HCT116 (cell line): ENCODE results near the gene FAM53A. TPM values are rescaled to one million over a fixed set of nuclear protein-coding genes. Genes with fewer than 3 reads are reported as not detected.

Experiments
- ATAC-seq: fragments of 200-7000 bp; cut with Tn5 transposase; 2 replicates; pipeline ENCODE4 v1.9.1; 2020; ENCODE audit warnings: mild to moderate bottlenecking, moderate library complexity
- BruUV-seq: library from RNA; stranded (reverse); fragments of 400-500 nt; replicated peaks from 2 replicates; lab custom pipeline; 2021; lab: Mats Ljungman, UMichigan
- CTCF ChIA-PET: fragments of 300-600 bp; sonication (Branson Sonifier 250); formaldehyde crosslinking; loops from one replicate; lab custom pipeline; 2021; ENCODE audit warnings: antibody characterized with exemption; lab: Charles Lee
- POLR2A ChIA-PET: fragments of 300-600, 350-600 bp; sonication (Branson Sonifier 250); formaldehyde crosslinking; loops from one replicate; lab custom pipeline; 2021; ENCODE audit warnings: antibody characterized with exemption; lab: Charles Lee
- RAD21 ChIA-PET, 2 experiments: fragments of 300-600 bp; sonication (Branson Sonifier 250); formaldehyde crosslinking; loops; one replicate each; lab custom pipeline; 2023; ENCODE audit warnings: low total read pairs in 2 of 2; ENCODE audit not compliant: uncharacterized antibody in 2 of 2, unreplicated experiment in 2 of 2, low non-redundant PET in 1 of 2; lab: Charles Lee
- DNase-seq: peaks from one replicate; pipeline ENCODE4 v3.0.0-alpha.2; 2010; ENCODE audit warnings: low read depth, low spot score
- H2AFZ ChIP-seq: fragments of 200-600 bp; shearing (Covaris generic), sonication (generic); 2 replicates; pipeline ENCODE4 v1.6.1; 2017; ENCODE audit warnings: low read depth, mixed run types, mixed read lengths, antibody characterized with exemption, low read length; ENCODE audit not compliant: poor library complexity, severe bottlenecking
- H3K27ac ChIP-seq: 2 replicates; pipeline ENCODE4 v1.5.1; 2012; ENCODE audit warnings: low read depth, low read length
- H3K27me3 ChIP-seq: fragments of 200-600 bp; sonication (generic); 2 replicates; pipeline ENCODE4 v1.6.1; 2016; ENCODE audit warnings: mixed run types, low read length, mixed read lengths; ENCODE audit not compliant: insufficient read depth
- H3K36me3 ChIP-seq, 2 experiments: fragments of 200-500 bp in 1 of 2; fragments of 200-600 bp in 1 of 2; sonication (Bioruptor generic) in 1 of 2; sonication (generic) in 1 of 2; 2 replicates each; pipeline versions ENCODE4 v1.5.1 to v1.6.1; 2014 to 2016; ENCODE audit warnings: low read length in 2 of 2, inconsistent platforms in 1 of 2, mixed read lengths in 1 of 2, mixed run types in 1 of 2; ENCODE audit not compliant: insufficient read depth in 2 of 2, control insufficient read depth in 1 of 2
- H3K4me1 ChIP-seq, 2 experiments: fragments of 200-600 bp in 1 of 2; sonication (generic) in 1 of 2; 2 replicates each; pipeline versions ENCODE4 v1.5.1 to v1.6.1; 2012 to 2017; ENCODE audit warnings: low read length in 2 of 2, inconsistent platforms in 1 of 2, mild to moderate bottlenecking in 1 of 2, mixed read lengths in 1 of 2, mixed run types in 1 of 2, moderate library complexity in 1 of 2; ENCODE audit not compliant: insufficient read depth in 2 of 2, control insufficient read depth in 1 of 2
- H3K4me2 ChIP-seq: fragments of 200-600 bp; sonication (generic); 2 replicates; pipeline ENCODE4 v1.6.1; 2017; ENCODE audit warnings: mixed run types, low read length, mixed read lengths
- H3K4me3 ChIP-seq, 2 experiments: fragments of 200-600 bp in 1 of 2; sonication (generic) in 1 of 2; replicated peaks in 1 of 2; 2 replicates each; pipeline ENCODE4 v1.5.1; 2011 to 2016; ENCODE audit warnings: low read length in 2 of 2, control low read depth in 1 of 2, low read depth in 1 of 2, mild to moderate bottlenecking in 1 of 2, mixed read lengths in 1 of 2, mixed run types in 1 of 2
- H3K79me2 ChIP-seq: fragments of 200-600 bp; sonication (generic); 2 replicates; pipeline ENCODE4 v1.6.1; 2017; ENCODE audit warnings: mild to moderate bottlenecking, mixed run types, low read length, moderate library complexity, mixed read lengths; ENCODE audit not compliant: insufficient read depth
- H3K9ac ChIP-seq: fragments of 200-600 bp; sonication (generic); 2 replicates; pipeline ENCODE4 v1.6.1; 2016; ENCODE audit warnings: low read length, mixed read lengths
- H3K9me2 ChIP-seq: fragments of 200-600 bp; sonication (generic), shearing (Covaris generic); 2 replicates; pipeline ENCODE4 v1.6.1; 2017; ENCODE audit warnings: mixed run types, mild to moderate bottlenecking, moderate library complexity; ENCODE audit not compliant: insufficient read depth
- H3K9me3 ChIP-seq, 2 experiments: fragments of 200-500 bp in 1 of 2; fragments of 200-600 bp in 1 of 2; sonication (Bioruptor generic) in 1 of 2; sonication (generic) in 1 of 2; 2 replicates each; pipeline ENCODE4 v1.6.1; 2014 to 2017; ENCODE audit warnings: low read length in 2 of 2, mixed read lengths in 2 of 2, inconsistent platforms in 1 of 2, low read depth in 1 of 2, mild to moderate bottlenecking in 1 of 2, mixed run types in 1 of 2, moderate library complexity in 1 of 2; ENCODE audit not compliant: control insufficient read depth in 1 of 2, insufficient read depth in 1 of 2
- H4K20me1 ChIP-seq: fragments of 200-600 bp; sonication (generic), shearing (Covaris generic); 2 replicates; pipeline ENCODE4 v1.6.1; 2017; ENCODE audit warnings: mixed run types, mild to moderate bottlenecking, moderate library complexity; ENCODE audit not compliant: insufficient read depth
- CBX3 ChIP-seq: IDR thresholded peaks from 2 replicates; pipeline ENCODE4 v1.6.1; 2012; ENCODE audit warnings: low read depth
- CEBPB ChIP-seq: IDR thresholded peaks from 2 replicates; pipeline ENCODE4 v1.6.1; 2012; ENCODE audit warnings: low read depth
- EZH2phosphoT487 ChIP-seq: fragments of 200-600 bp; IDR thresholded peaks from 2 replicates; pipeline ENCODE4 v1.6.1; 2018; ENCODE audit warnings: antibody characterized with exemption, borderline replicate concordance
- JUND ChIP-seq: IDR thresholded peaks from 2 replicates; pipeline ENCODE4 v1.6.1; 2012
- SIN3A ChIP-seq: IDR thresholded peaks from 2 replicates; pipeline ENCODE4 v1.6.1; 2012; ENCODE audit warnings: low read depth
- SP1 ChIP-seq: IDR thresholded peaks from 2 replicates; pipeline ENCODE4 v1.6.1; 2012; ENCODE audit warnings: low read depth
- YY1 ChIP-seq: IDR thresholded peaks from 2 replicates; pipeline ENCODE4 v1.6.1; 2011; ENCODE audit warnings: low read length, low read depth, moderate library complexity, mild to moderate bottlenecking; ENCODE audit not compliant: insufficient replicate concordance; ENCODE audit errors: extremely low read depth
- ZNF274 ChIP-seq: fragments of 200-500 bp; sonication (Bioruptor generic); IDR thresholded peaks from 2 replicates; pipeline ENCODE4 v1.6.1; 2014; ENCODE audit warnings: mild to moderate bottlenecking, low read depth, low read length, inconsistent platforms
- intact Hi-C: fragments of 100-400 bp; cut with micrococcal nuclease; formaldehyde crosslinking; loops from 2 replicates; pipeline ENCODE4 v1.10.0; 2022
- total RNA-seq: library from RNA; stranded (reverse); gene quantifications from one replicate; pipeline ENCODE4 v1.2.1, GENCODE V29; 2021; ENCODE audit not compliant: unreplicated experiment
- TF ChIP-seq, protein P1 (sequence below): IDR thresholded peaks from 2 replicates; pipeline ENCODE4 v1.6.1; 2012; ENCODE audit warnings: low read depth
- TF ChIP-seq, protein P2 (sequence below): IDR thresholded peaks from 2 replicates; pipeline ENCODE4 v1.6.1; 2012
- TF ChIP-seq, protein P3 (sequence below): IDR thresholded peaks from 2 replicates; pipeline ENCODE4 v1.6.1; 2012
- TF ChIP-seq, protein P4 (sequence below): IDR thresholded peaks from 2 replicates; pipeline ENCODE4 v1.6.1; 2011; ENCODE audit warnings: mild to moderate bottlenecking, low read length, moderate library complexity; ENCODE audit not compliant: insufficient replicate concordance; ENCODE audit errors: extremely low read depth

The FAM53A gene
- total RNA-seq, 1 experiment from 2014 or later, result 1.1 TPM

DNA sequence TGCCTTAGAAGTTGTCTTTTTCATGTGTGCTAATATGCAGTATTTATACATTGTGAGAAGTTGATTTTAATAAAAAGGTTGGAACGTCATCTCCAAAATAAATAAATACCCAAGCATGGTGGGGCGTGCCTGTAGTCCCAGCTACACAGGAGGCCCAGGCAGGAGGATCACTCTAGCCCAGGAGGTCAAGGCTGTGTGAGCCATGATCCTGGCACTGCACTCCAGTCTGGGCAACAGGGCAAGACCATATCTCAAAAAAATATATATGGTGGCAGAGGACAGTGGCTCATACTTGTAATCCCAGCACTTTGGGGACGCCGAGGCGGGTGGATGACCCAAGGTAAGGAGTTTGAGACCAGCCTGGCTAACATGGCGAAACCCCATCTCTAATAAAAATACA lies 21.6 kb upstream of the FAM53A start:
- Histone ChIP-seq H3K4me3 (no peak overlapping the region), H3K4me2 (no peak overlapping the region), H3K9me3 (no peaks in the 10 kb centered on the region), H3K9ac (no peak overlapping the region), H3K9me2 (no peaks in the 10 kb centered on the region), H3K27ac (no peak overlapping the region), H3K36me3 (peaks cover 27 to 64% of the 10 kb centered on the region in 2 experiments), H3K27me3 (no peaks in the 10 kb centered on the region), H4K20me1 (peaks cover 42% of the 10 kb centered on the region; the same call in 1 of the 2 replicates), H2AFZ (no peak overlapping the region), H3K79me2 (peaks cover 97% of the 10 kb centered on the region), H3K4me1 (peaks cover 5 to 14% of the 10 kb centered on the region in 2 experiments; a peak in 3 of 4 replicates)
- TF ChIP-seq, protein P1, sequence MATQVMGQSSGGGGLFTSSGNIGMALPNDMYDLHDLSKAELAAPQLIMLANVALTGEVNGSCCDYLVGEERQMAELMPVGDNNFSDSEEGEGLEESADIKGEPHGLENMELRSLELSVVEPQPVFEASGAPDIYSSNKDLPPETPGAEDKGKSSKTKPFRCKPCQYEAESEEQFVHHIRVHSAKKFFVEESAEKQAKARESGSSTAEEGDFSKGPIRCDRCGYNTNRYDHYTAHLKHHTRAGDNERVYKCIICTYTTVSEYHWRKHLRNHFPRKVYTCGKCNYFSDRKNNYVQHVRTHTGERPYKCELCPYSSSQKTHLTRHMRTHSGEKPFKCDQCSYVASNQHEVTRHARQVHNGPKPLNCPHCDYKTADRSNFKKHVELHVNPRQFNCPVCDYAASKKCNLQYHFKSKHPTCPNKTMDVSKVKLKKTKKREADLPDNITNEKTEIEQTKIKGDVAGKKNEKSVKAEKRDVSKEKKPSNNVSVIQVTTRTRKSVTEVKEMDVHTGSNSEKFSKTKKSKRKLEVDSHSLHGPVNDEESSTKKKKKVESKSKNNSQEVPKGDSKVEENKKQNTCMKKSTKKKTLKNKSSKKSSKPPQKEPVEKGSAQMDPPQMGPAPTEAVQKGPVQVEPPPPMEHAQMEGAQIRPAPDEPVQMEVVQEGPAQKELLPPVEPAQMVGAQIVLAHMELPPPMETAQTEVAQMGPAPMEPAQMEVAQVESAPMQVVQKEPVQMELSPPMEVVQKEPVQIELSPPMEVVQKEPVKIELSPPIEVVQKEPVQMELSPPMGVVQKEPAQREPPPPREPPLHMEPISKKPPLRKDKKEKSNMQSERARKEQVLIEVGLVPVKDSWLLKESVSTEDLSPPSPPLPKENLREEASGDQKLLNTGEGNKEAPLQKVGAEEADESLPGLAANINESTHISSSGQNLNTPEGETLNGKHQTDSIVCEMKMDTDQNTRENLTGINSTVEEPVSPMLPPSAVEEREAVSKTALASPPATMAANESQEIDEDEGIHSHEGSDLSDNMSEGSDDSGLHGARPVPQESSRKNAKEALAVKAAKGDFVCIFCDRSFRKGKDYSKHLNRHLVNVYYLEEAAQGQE, result no peak
- TF ChIP-seq CBX3 (no peak), ZNF274 (no peak), CEBPB (no peak), EZH2phosphoT487 (no peak), SIN3A (no peak), YY1 (no peak), SP1 (no peak), JUND (no peak)
- TF ChIP-seq, protein P2, sequence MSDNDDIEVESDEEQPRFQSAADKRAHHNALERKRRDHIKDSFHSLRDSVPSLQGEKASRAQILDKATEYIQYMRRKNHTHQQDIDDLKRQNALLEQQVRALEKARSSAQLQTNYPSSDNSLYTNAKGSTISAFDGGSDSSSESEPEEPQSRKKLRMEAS, result no peak
- TF ChIP-seq, protein P3, sequence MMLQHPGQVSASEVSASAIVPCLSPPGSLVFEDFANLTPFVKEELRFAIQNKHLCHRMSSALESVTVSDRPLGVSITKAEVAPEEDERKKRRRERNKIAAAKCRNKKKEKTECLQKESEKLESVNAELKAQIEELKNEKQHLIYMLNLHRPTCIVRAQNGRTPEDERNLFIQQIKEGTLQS, result no peak
- TF ChIP-seq, protein P4, sequence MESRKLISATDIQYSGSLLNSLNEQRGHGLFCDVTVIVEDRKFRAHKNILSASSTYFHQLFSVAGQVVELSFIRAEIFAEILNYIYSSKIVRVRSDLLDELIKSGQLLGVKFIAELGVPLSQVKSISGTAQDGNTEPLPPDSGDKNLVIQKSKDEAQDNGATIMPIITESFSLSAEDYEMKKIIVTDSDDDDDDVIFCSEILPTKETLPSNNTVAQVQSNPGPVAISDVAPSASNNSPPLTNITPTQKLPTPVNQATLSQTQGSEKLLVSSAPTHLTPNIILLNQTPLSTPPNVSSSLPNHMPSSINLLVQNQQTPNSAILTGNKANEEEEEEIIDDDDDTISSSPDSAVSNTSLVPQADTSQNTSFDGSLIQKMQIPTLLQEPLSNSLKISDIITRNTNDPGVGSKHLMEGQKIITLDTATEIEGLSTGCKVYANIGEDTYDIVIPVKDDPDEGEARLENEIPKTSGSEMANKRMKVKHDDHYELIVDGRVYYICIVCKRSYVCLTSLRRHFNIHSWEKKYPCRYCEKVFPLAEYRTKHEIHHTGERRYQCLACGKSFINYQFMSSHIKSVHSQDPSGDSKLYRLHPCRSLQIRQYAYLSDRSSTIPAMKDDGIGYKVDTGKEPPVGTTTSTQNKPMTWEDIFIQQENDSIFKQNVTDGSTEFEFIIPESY, result no peak
- DNase-seq (no peak), ATAC-seq (no peak)
- CTCF ChIA-PET, result no interaction called here
- POLR2A ChIA-PET, result no interaction called here
- intact Hi-C loops, result no loop called here
- RAD21 ChIA-PET, result no interaction called here
- no TSS peak for BruUV-seq
